ENCODE data around the gene PGBD4. TPM values are rescaled to one million over a fixed set of nuclear protein-coding genes. Genes with fewer than 3 reads are reported as not detected.

The PGBD4 gene
- 1 to 10 TPM; 3.8 to 5.2 TPM for total RNA-seq

DNA sequence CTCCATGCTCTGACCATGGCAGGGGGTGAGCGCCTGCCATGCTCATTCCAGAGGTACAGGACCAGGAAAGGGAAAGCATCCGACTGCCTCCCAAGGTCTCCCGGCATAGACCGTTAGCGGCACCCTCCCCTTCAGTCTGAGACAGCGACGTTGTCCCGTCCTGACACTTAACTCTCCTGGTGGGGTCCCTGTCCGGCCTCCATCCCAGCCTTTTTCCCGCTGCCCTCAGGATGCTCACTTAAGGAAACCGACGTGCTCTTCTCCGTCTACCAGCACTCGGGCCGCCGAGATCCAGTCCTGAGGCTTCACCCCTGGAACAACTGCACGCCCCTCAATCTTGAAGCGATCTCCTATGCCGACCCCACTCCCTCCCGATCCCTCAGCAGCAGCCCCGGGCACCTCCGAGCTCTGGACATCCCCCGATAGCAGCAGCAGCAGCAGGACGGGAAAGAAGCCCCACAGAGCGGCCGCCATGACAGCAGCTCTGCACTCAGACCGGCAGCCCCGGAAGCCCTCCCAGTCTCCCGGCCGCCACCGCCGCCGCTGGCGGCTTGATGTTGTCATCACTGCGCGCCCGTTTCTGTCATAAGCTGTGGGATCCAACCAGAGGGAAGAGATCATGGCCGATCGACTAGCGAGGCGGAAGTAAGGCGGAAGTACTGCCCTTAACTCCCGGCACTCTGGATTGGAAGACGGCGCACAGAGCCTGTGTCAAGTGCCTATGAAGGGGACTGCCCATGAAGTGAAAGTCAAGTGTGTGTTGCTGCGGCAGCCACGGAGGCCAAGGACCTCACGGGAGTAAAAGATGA lies at the start of gene PGBD4, which contains the start of gene EMC7:
TSS of gene PGBD4 (plus strand) at position 718 of the 809 bp plus-strand sequence. CDS start 449 bp downstream, outside the sequence.
TSS of gene EMC7 (minus strand) at position 497 of the 809 bp plus-strand sequence. CDS start at position 474, 23 bp downstream.
- H3K4me3 Mint-ChIP-seq, result peak within 1 kb of the TSS; percentile 100
- H3K9me3 Mint-ChIP-seq (ENCODE audit: low read depth), result peaks cover 5% of the 10 kb centered on the region
- H3K27ac Mint-ChIP-seq, result peak within 1 kb of the TSS; percentile 100
- H3K36me3 Mint-ChIP-seq, result peaks cover 26% of the 10 kb centered on the region
- no peaks in the 10 kb centered on the region for H3K27me3 Mint-ChIP-seq
- peaks cover 39% of the 10 kb centered on the region for H3K4me1 Mint-ChIP-seq
- DNase-seq (peak; percentile 99), ATAC-seq (peak; percentile 99)
- CTCF ChIA-PET, result interaction anchor here (0.7 to 2.9 kb wide), 6 partner anchors 8 to 486 kb away, joined by 3 to 12 read pairs (median 3); partner anchors contain the start of gene KATNBL1

- CTCF ChIA-PET, result no interaction called here
- no peak overlapping the region for H3K27ac Mint-ChIP-seq
- H3K4me1 Mint-ChIP-seq, result no peaks in the 10 kb centered on the region
- H3K4me3 Mint-ChIP-seq, result no peak overlapping the region
- H3K9me3 Mint-ChIP-seq (ENCODE audit: low read depth), result peaks cover 15% of the 10 kb centered on the region
- H3K27me3 Mint-ChIP-seq, result peaks cover 6% of the 10 kb centered on the region
- ATAC-seq (no peak), DNase-seq (no peak)
- peaks cover 17% of the 10 kb centered on the region for H3K36me3 Mint-ChIP-seq
Measured at GRCh38 chr15:34054081-34054707, 47.7 kb upstream of the PGBD4 start.

- Mint-ChIP-seq H3K36me3 (peaks cover 5% of the 10 kb centered on the region), H3K4me3 (no peak overlapping the region), H3K27me3 (peaks cover 4% of the 10 kb centered on the region), H3K4me1 (no peaks in the 10 kb centered on the region), H3K9me3 (ENCODE audit: low read depth) (peaks cover 3% of the 10 kb centered on the region), H3K27ac (no peak overlapping the region)
- ATAC-seq (no peak), DNase-seq (no peak)
- CTCF ChIA-PET, result no interaction called here
Measured at GRCh38 chr15:34055868-34056595, 45.9 kb upstream of the PGBD4 start.

- no peak for DNase-seq
- Mint-ChIP-seq H3K27ac (no peak overlapping the region), H3K9me3 (ENCODE audit: low read depth) (no peaks in the 10 kb centered on the region), H3K27me3 (no peaks in the 10 kb centered on the region), H3K4me3 (no peak overlapping the region), H3K4me1 (peaks cover 3% of the 10 kb centered on the region), H3K36me3 (no peaks in the 10 kb centered on the region)
- CTCF ChIA-PET, result no interaction called here
- no peak for ATAC-seq
Measured at GRCh38 chr15:34056911-34057310, 45.0 kb upstream of the PGBD4 start.

DNA sequence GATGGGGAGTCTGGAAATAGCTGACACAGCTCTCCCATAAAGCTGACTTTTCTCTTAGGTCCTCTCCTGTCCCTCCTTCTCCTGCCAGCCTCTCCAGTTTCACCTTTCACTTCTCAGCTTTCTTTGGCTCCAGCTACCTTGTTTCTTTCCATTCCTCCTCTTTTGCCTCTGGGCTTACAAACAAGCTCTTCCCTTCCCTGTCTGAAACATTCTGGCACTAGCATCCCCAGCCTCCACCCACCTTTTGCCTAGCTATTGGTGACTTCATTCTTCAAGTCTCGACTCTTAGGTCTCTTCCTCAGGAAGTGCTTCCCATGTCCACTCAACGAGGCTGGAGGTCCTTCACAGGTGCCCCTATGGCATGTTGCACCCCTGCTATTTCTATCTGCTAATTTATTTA lies 42.4 kb upstream of the PGBD4 start:
- CTCF ChIA-PET, result interaction anchor here (0.6 to 6.0 kb wide), 3 partner anchors 151 to 937 kb away, joined by 3 to 60 read pairs (median 4); partner anchors contain the start of gene KATNBL1
- Mint-ChIP-seq H3K36me3 (no peaks in the 10 kb centered on the region), H3K27ac (no peak overlapping the region), H3K4me3 (no peak overlapping the region), H3K9me3 (ENCODE audit: low read depth) (no peaks in the 10 kb centered on the region), H3K4me1 (peaks cover 21% of the 10 kb centered on the region), H3K27me3 (no peaks in the 10 kb centered on the region)
- ATAC-seq (no peak), DNase-seq (no peak)

DNA sequence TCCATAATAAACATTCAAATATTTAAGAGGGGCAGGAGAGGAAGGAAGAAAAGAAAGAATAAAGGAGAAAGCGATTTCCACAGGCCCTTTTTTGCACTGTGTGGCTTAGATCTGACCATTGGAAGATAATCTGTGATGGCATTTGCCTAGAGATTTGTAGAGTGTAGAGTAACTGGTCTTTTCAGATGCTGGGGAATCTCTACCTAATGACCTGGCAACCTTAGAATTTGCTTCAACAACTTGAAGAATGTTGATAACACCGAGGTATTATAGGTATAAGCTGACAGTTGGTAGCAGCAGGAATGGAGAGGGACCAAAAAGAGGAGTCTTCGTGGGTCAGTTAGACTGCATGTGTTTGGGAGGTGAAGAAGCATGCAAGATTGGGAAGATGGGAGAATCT lies 41.9 kb upstream of the PGBD4 start:
- CTCF ChIA-PET, result interaction anchor here (1.3 to 6.0 kb wide), 3 partner anchors 49 to 181 kb away, joined by 4 to 60 read pairs (median 7); partner anchors contain the start of gene KATNBL1
- H3K9me3 Mint-ChIP-seq (ENCODE audit: low read depth), result no peaks in the 10 kb centered on the region
- no peak overlapping the region for H3K4me3 Mint-ChIP-seq
- no peak overlapping the region for H3K27ac Mint-ChIP-seq
- no peaks in the 10 kb centered on the region for H3K36me3 Mint-ChIP-seq
- DNase-seq, result no peak
- ATAC-seq, result no peak
- peaks cover 24% of the 10 kb centered on the region for H3K4me1 Mint-ChIP-seq
- no peaks in the 10 kb centered on the region for H3K27me3 Mint-ChIP-seq

DNA sequence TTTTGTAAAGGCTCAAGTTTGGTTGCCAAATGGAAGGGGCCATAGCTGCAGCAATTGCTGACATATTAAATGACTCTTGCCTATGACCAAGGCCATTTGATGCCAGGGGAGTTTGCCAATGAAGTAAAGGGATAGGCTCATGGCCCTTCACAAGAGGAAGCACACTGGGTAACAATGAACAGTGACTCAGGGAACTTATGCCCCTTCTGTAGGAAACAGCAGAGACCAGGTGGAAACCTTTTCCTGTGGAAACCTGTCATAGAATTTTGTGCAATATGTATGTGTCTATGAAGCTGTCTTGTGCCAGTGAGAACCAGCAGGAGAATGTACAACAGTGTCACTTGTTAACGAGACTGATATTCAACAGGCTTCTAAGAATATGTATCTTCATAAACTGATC lies 37.4 kb upstream of the PGBD4 start:
- H3K36me3 Mint-ChIP-seq, result no peaks in the 10 kb centered on the region
- CTCF ChIA-PET, result interaction anchor here (6.0 kb wide), 1 partner anchor 146 kb away, joined by 60 read pairs; the partner anchor contains the start of gene KATNBL1
- H3K4me1 Mint-ChIP-seq, result peaks cover 24% of the 10 kb centered on the region
- H3K27ac Mint-ChIP-seq, result no peak overlapping the region
- no peaks in the 10 kb centered on the region for H3K27me3 Mint-ChIP-seq
- H3K9me3 Mint-ChIP-seq (ENCODE audit: low read depth), result no peaks in the 10 kb centered on the region
- no peak overlapping the region for H3K4me3 Mint-ChIP-seq
- ATAC-seq, result peak; percentile 9
- no peak for DNase-seq

DNA sequence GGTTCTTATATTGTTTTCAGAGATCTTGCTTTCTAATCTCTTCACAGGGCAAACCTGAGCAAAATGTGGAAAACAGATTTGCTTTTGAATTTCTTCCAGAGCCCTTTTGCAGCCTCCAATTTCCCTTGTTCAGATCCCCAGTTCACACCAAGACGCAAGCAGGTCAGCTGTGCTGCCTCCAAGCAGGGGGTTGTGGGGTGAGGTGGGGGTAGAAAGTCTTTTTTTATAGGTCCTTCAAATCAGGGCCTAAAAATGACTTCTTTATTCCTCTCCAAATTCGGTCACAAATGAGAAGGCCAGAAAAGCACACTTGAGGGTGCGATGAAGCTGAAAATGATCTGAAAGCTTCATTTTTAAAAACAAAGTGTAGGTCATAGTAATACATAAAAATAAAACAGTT lies 36.6 kb upstream of the PGBD4 start:
- H3K4me1 Mint-ChIP-seq, result peaks cover 24% of the 10 kb centered on the region
- no peaks in the 10 kb centered on the region for H3K36me3 Mint-ChIP-seq
- CTCF ChIA-PET, result interaction anchor here (1.2 kb wide), 1 partner anchor 144 kb away, joined by 6 read pairs; the partner anchor contains the start of gene KATNBL1
- ATAC-seq, result no peak
- no peaks in the 10 kb centered on the region for H3K27me3 Mint-ChIP-seq
- no peak overlapping the region for H3K4me3 Mint-ChIP-seq
- H3K9me3 Mint-ChIP-seq (ENCODE audit: low read depth), result no peaks in the 10 kb centered on the region
- no peak for DNase-seq
- H3K27ac Mint-ChIP-seq, result no peak overlapping the region

DNA sequence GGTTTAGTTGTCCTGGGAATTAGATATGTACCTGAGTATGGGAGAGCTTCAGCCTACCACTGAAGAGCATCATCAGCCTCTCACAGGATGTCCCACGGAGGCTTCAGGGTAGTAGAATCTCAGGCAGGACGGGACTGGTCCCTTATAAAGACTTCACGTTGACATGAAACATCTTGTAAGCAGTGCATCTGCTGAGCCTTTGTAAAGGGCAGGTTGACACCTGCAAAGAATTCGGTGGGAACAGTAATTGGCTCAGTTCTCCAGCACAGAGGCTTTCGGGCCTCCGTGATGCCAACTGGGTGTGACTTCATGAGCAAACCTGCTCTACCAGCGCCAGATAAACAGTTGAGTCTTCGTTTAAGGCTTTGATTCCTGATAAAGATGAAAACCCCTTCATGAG lies 35.9 kb upstream of the PGBD4 start:
- no peak for ATAC-seq
- H3K9me3 Mint-ChIP-seq (ENCODE audit: low read depth), result no peaks in the 10 kb centered on the region
- H3K4me1 Mint-ChIP-seq, result peaks cover 24% of the 10 kb centered on the region
- no peak for DNase-seq
- CTCF ChIA-PET, result interaction anchor here (1.2 kb wide), 1 partner anchor 144 kb away, joined by 6 read pairs; the partner anchor contains the start of gene KATNBL1
- H3K27me3 Mint-ChIP-seq, result no peaks in the 10 kb centered on the region
- H3K27ac Mint-ChIP-seq, result no peak overlapping the region
- H3K36me3 Mint-ChIP-seq, result no peaks in the 10 kb centered on the region
- H3K4me3 Mint-ChIP-seq, result no peak overlapping the region

DNA sequence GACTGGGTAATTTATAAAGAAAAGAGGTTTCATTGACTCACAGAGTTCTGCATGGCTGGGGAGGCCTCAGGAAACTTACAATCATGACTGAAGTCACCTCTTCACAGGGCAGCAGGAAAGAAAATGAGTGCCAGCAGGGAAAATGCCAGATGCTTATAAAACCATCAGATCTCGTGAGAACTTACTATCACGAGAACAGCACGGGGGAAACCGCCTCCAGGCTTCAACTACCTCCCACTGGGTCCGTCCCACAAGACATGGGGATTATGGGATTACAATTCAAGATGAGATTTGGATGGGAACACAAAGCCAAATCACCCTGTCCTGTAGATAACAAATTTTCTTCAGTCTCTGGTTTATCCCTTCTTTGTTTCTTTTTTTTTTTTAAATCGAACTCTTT lies 31.9 kb upstream of the PGBD4 start:
- Mint-ChIP-seq H3K27ac (no peak overlapping the region), H3K4me3 (no peak overlapping the region), H3K36me3 (no peaks in the 10 kb centered on the region), H3K4me1 (no peaks in the 10 kb centered on the region), H3K9me3 (ENCODE audit: low read depth) (no peaks in the 10 kb centered on the region), H3K27me3 (no peaks in the 10 kb centered on the region)
- DNase-seq (no peak), ATAC-seq (no peak)
- CTCF ChIA-PET, result no interaction called here

- CTCF ChIA-PET, result no interaction called here
- no peak for DNase-seq
- Mint-ChIP-seq H3K4me1 (no peaks in the 10 kb centered on the region), H3K4me3 (no peak overlapping the region), H3K27me3 (no peaks in the 10 kb centered on the region), H3K27ac (no peak overlapping the region), H3K9me3 (ENCODE audit: low read depth) (no peaks in the 10 kb centered on the region), H3K36me3 (peaks cover 3% of the 10 kb centered on the region)
- ATAC-seq, result no peak
Measured at GRCh38 chr15:34076785-34077184, 25.1 kb upstream of the PGBD4 start.

GRCh38 chr15:34078900-34079299 lies 23.0 kb upstream of the PGBD4 start:
- CTCF ChIA-PET, result interaction anchor here (1.0 kb wide), 1 partner anchor 131 kb away, joined by 3 read pairs; the partner anchor contains the start of gene KATNBL1
- Mint-ChIP-seq H3K27me3 (no peaks in the 10 kb centered on the region), H3K4me3 (no peak overlapping the region), H3K36me3 (peaks cover 8% of the 10 kb centered on the region), H3K4me1 (no peaks in the 10 kb centered on the region), H3K27ac (no peak overlapping the region), H3K9me3 (ENCODE audit: low read depth) (no peaks in the 10 kb centered on the region)
- DNase-seq, result no peak
- no peak for ATAC-seq

DNA sequence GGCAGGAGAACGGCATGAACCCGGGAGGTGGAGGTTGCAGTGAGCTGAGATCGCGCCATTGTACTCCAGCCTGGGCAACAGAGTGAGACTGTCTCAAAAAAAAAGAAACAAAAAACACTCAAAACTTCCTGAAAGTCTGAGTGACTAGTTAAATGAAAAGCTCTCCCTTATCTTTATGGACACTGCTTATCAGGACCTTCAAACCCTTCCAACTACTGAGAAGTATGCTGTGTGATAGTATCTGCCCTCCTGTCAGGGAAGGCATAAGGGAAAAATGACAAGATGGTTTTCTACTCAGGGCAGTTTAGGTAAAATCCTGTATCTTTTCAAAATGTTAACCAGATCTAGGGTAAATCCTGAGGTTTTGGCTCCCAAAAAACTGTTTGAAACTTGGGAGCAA lies 22.0 kb upstream of the PGBD4 start:
- Mint-ChIP-seq H3K27me3 (no peaks in the 10 kb centered on the region), H3K4me1 (no peaks in the 10 kb centered on the region), H3K27ac (no peak overlapping the region), H3K36me3 (peaks cover 13% of the 10 kb centered on the region), H3K4me3 (no peak overlapping the region), H3K9me3 (ENCODE audit: low read depth) (no peaks in the 10 kb centered on the region)
- CTCF ChIA-PET, result interaction anchor here (1.3 kb wide), 1 partner anchor 18 kb away, joined by 8 read pairs; no protein-coding TSS in a partner anchor
- DNase-seq (no peak), ATAC-seq (no peak)

All from activated CD8-positive, alpha-beta memory T cell treated with anti-CD3 and anti-CD28 coated beads, Interleukin-2, amount 10 ng/mL, durations not matched to agents 7 days and 5 days (primary cell).